HG03108 (cell line): ENCODE measurements around the gene SLC9C2.
"Not testable (repeated sequence)": the region's sequence is repeated elsewhere in the genome, so short reads cannot be mapped to it uniquely, and the experiment has no call there.

Experiments used
- ATAC-seq: cut with Tn5 transposase; IDR thresholded peaks from one replicate; pipeline ENCODE4 v1.9.1; 2021; ENCODE audit warnings: moderate library complexity; ENCODE audit not compliant: unreplicated experiment

The SLC9C2 gene

DNA sequence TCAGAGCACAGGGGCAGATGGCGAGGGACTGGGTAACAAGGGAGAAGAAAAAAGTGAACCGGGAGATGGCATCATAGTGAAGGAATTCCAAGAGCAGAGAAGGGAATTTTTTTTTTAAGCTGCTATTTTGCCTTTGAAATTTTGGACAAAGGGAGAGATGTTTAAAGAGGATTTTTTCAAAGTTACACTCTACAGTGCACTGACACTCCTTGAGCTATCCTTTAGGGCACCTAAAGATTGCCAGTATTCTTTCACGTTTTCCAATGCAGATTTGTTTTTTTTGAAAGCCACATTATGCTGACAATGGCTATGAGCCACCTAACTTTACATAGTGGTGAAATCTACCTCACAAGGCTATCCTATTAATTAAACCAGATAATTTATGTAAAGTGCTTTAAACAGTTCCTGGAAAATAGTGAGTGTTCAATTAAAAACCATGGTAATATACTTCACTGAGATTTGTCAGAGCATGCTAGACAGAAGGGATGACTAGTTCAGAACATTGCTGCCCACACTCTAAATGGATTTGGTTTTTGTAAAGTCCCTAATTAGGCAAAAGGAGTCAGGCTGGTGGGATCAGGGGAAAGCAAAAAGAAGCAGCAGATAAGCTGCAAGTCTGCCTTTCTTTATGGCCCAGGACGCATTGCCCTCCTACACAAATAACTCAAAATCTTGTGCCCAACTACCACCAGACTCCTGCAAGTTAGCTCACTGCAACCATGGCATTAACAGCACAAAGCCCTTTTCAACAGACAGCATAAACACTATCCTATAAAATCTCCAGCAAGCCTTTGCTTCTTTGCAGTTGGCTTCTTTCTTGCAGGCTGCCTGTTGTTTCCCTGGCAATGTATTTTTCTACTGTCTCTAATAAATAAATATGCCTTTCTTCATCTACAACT, 71.8 kb downstream of the SLC9C2 start:
- no peak for ATAC-seq

- no peak for ATAC-seq
Measured at GRCh38 chr1:173529106-173529505, 73.8 kb downstream of the SLC9C2 start.

- ATAC-seq: no peak
Measured at GRCh38 chr1:173527151-173527826, 75.6 kb downstream of the SLC9C2 start.

DNA sequence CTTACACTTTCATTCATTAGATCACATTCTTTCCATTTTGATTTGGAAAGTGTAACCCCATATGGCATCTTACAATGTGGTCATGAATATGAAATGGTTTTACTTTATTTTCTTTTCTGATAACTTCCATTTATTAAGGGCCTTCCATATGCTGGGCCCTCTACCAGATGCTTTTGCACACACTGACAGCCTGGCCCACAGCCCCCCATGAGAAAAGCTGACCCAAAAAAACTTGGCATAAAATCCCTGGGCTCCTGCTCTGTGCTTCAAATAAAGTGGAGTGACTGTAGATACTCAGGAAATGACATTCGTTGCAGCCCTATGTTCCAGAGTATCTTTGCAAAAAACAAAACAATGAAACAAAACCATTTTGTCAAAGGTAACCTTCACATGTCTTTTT, 76.9 kb downstream of the SLC9C2 start:
- ATAC-seq: no peak

- ATAC-seq: no peak
Measured at GRCh38 chr1:173523329-173523728, 79.5 kb downstream of the SLC9C2 start.

- ATAC-seq: no peak
Measured at GRCh38 chr1:173520799-173521198, 82.1 kb downstream of the SLC9C2 start.

DNA sequence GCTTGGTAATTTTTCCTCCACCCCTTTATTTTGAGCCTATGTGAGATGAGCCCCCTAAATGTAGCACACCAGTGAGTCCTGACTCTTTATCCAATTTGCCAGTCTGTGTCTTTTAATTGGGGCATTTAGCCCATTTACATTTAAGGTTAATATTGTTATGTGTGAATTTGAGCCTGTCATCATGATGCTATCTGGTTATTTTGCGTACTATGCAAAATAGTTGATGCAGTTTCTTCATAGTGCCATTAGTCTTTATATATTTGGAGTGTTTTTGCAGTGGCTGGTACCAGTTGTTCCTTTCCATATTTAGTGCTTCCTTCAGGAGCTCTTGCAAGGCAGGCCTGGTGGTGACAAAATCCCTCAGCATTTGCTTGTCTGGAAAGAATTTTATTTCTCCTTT, 88.4 kb downstream of the SLC9C2 start:
- not testable (repeated sequence) for ATAC-seq

DNA sequence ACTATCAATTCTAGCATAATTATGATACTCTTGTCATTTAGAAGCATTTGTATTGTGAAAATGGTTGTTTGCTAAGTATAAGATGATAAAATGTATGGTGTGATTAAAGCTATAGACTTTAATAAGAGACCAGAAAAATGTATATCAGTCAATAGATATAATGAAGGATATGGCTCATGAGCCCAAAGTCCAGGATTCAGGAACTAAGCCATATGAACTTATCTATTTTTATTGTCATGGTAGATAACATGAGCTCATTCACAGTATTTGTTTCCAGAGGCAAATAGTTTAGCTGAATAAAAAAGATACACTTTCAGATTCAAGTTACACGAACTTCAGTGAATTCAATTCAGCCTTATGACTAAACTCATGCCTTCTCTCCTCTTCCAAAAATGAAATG, 93.1 kb downstream of the SLC9C2 start:
- ATAC-seq: no peak

DNA sequence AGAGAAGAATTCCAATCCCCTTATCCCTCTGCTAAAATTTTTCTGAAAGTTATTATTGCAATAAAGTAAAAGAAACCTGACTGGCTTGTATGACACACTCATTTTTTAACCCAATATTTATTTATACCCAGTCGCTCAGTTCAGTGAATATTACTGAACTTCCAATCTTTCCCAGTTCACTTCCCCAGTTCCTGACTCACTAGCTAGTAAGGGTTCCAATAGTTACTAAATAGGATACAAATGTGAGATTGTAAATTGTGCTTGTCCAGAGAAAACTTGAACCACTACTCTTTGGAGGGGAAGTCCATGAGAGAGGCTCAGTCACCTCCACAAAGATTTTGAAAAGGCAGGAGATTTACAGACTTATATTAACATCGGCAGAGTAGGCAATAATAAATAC, 94.3 kb downstream of the SLC9C2 start:
- no peak for ATAC-seq

DNA sequence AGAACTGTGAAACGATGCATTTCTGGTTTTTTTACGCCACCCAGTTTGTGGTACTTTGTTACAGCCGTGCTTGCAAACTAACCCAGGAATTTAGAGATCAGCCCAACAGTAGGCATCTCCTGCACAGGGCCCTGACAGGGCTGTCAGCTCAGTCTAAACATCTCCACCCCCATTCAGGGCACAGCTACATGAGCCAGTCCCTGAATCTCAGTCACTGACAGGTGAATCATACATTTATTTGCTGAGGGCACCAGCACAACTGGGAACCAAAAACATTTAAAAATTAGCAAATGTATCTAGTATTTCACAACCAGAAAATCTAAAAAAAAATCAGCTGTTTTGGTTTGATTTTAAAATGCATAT, 95.0 kb downstream of the SLC9C2 start:
- no peak for ATAC-seq

DNA sequence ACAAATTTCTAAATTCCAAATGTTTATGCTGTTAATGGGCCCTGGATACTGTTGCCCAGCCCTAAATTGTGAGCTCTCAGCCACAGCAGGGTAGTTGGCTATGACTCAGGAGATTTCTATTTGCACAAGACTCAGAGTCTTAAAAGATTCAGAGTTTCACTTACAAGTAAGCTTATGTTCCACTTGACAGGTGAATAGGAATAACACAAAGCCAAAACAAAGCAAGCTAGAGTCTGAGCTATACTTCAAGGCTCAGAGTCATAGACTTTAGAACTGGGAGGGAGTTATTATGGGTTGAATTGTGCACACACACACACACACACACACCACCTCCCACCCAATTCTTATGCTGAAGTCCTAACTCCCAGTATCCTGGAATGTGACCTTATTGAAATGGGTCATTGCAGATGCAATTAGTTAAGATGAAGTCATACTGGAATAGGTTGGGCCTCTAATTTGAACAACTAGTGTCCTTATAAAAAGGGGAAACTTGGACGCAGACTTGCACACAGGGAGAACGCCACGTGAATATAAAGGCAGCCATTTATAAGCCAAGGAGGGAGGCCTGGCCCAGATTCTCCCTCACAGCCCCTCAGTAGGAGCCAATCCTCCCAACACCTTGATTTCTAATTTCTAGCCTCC, 95.5 kb downstream of the SLC9C2 start:
- no peak for ATAC-seq

GRCh38 chr1:173506437-173506836, 96.4 kb downstream of the SLC9C2 start:
- ATAC-seq: no peak

- ATAC-seq: no peak
Measured at GRCh38 chr1:173505391-173505790, 97.5 kb downstream of the SLC9C2 start.

DNA sequence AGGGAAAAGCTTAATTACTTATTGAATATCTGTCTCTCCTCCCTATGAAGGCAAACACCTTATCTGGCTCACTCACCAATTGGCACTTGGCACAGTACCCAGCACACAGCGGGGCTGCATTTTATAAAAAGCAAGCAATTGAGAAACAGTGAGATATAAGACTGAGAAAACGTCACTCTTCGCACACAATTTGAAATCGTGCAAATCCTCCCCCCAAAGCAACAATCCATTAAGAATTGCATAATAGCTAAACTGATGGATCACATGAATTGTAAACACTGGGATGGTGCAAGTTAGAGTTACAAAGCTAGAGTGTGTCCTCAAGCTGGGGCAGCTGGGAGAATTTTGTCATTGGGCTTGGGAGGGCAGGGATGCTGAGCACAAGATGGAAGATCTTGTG, 98.6 kb downstream of the SLC9C2 start:
- ATAC-seq: no peak

GRCh38 chr1:173503391-173503790, 99.5 kb downstream of the SLC9C2 start:
- ATAC-seq: no peak

DNA sequence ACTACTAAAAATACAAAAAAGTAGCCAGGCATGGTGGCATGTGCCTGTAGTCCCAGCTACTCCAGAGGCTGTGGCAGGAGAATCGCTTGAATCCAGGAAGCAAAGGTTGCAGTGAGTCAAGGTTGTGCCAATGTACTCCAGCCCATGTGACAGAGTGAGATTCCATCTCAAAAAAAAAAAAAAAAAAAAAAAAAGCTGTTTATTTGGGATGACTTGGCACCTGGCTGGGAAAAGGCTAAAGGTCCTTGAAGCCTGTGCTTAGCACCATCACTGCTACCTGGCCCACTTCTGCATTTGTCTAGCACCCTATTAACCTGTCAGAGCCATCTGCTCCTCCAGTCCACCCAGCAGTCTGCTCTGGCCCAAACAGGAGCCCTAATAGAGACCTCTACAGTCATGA, 100.8 kb downstream of the SLC9C2 start:
- ATAC-seq: no peak

GRCh38 chr1:173499729-173500128, 103.1 kb downstream of the SLC9C2 start:
- ATAC-seq: no peak

DNA sequence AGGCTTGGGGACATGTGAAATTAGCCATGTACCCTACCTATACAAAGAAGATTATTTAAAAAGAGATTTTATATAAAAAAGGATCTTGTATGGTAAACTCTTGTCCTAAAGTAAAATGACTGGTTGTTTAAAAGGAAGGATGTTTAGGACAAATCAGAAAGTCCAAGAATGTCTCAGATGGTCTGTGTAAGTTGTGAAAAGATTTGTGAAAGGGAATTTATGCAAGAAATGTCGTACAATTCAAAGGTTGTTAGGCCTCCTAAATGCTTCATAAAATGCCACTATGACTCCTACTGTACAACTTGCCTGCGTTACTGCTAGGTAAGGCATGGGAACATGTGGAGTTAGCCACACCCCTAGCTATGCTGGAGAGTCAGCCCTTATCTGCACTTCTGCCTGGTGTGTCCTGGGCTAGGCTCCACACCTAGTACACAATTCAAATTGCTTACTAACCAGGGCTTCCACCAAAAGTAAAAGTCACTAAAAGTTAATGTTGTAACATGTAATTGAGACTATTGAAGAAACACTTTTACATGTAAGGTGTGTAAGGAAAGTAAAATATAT, 106.0 kb downstream of the SLC9C2 start:
- no peak for ATAC-seq

DNA sequence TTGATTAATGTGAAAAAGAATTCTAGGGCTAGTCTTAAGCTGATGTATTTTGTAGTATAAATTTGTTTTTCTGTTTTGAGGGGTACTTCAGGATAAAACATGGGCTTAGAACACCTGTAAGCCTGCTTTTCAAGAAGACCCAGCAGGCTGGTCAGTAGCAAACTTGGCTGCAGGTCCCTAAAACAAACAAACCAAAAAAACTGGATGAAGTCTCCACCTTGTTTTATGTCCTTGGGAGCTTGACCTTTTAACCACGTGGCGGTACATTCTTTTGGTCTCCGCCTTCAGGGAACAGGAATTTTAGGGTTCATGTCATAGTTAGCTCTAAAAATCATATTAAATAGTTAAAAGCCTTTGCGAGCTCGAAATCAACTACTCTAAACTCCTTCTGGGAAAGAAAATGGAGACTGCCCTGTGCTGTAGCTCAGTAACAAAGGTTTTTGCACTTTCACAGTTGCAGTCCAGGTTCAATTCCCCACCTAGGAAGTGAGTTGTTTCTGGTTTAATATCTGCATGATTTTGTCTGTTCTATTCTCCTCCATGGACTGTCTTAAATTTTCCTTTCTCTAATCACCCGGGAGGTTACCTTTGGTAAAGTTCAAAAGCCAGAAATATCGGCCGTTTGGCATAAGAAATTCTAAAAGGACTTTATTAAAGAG, 107.1 kb downstream of the SLC9C2 start:
- ATAC-seq: no peak

GRCh38 chr1:173493125-173493524, 109.7 kb downstream of the SLC9C2 start:
- ATAC-seq: not testable (repeated sequence)

GRCh38 chr1:173491508-173491907, 111.4 kb downstream of the SLC9C2 start:
- ATAC-seq: no peak
